ENCODE measurements around the gene TSHZ3. TPM values are rescaled to one million over a fixed set of nuclear protein-coding genes. Genes with fewer than 3 reads are reported as not detected.

Gene TSHZ3
- total RNA-seq, 1 donor from 2014 or later, result 21.2 TPM

- Mint-ChIP-seq H3K36me3 (peaks cover 15% of the 10 kb centered on the region), H3K27me3 (peaks cover 50% of the 10 kb centered on the region), H3K4me1 (ENCODE audit: unreplicated experiment) (peaks cover 59% of the 10 kb centered on the region), H3K9me3 (no peaks in the 10 kb centered on the region), H3K4me3 (no peak overlapping the region), H3K27ac (no peak overlapping the region)
- no peak for DNase-seq (ENCODE audit: extremely low spot score, unreplicated experiment)
- no peak for TF ChIP-seq CTCF (conservative IDR thresholded peaks at IDR 0.05)
These were observed 17.1 kb downstream of the TSHZ3 start for GRCh38 chr19:31332096-31332495.

GRCh38 chr19:31331536-31331935 is 17.7 kb downstream of the TSHZ3 start:
- Mint-ChIP-seq H3K27ac (no peak overlapping the region), H3K9me3 (no peaks in the 10 kb centered on the region), H3K4me1 (ENCODE audit: unreplicated experiment) (peaks cover 53% of the 10 kb centered on the region), H3K27me3 (peaks cover 46% of the 10 kb centered on the region), H3K4me3 (no peak overlapping the region), H3K36me3 (peaks cover 15% of the 10 kb centered on the region)
- DNase-seq (ENCODE audit: extremely low spot score, unreplicated experiment), result no peak
- TF ChIP-seq CTCF (conservative IDR thresholded peaks at IDR 0.05), result no peak

- no peaks in the 10 kb centered on the region for H3K9me3 Mint-ChIP-seq
- DNase-seq (ENCODE audit: extremely low spot score, unreplicated experiment), result no peak
- no peak overlapping the region for H3K27ac Mint-ChIP-seq
- no peak overlapping the region for H3K4me3 Mint-ChIP-seq
- TF ChIP-seq CTCF (conservative IDR thresholded peaks at IDR 0.05), result no peak
- H3K36me3 Mint-ChIP-seq, result peaks cover 10% of the 10 kb centered on the region
- peaks cover 39% of the 10 kb centered on the region for H3K27me3 Mint-ChIP-seq
- peaks cover 47% of the 10 kb centered on the region for H3K4me1 Mint-ChIP-seq (ENCODE audit: unreplicated experiment)
These were observed 18.5 kb downstream of the TSHZ3 start for GRCh38 chr19:31330761-31331160.

- H3K4me3 Mint-ChIP-seq, result no peak overlapping the region
- H3K27me3 Mint-ChIP-seq, result peaks cover 33% of the 10 kb centered on the region
- no peak for DNase-seq (ENCODE audit: extremely low spot score, unreplicated experiment)
- peaks cover 10% of the 10 kb centered on the region for H3K36me3 Mint-ChIP-seq
- no peak for TF ChIP-seq CTCF (conservative IDR thresholded peaks at IDR 0.05)
- H3K9me3 Mint-ChIP-seq, result no peaks in the 10 kb centered on the region
- H3K27ac Mint-ChIP-seq, result no peak overlapping the region
- H3K4me1 Mint-ChIP-seq (ENCODE audit: unreplicated experiment), result peaks cover 45% of the 10 kb centered on the region
These were observed 19.0 kb downstream of the TSHZ3 start for GRCh38 chr19:31330237-31330636.

- Mint-ChIP-seq H3K27ac (no peak overlapping the region), H3K9me3 (no peaks in the 10 kb centered on the region), H3K4me1 (ENCODE audit: unreplicated experiment) (peaks cover 41% of the 10 kb centered on the region), H3K4me3 (no peak overlapping the region), H3K36me3 (peaks cover 10% of the 10 kb centered on the region), H3K27me3 (peaks cover 29% of the 10 kb centered on the region)
- TF ChIP-seq CTCF (conservative IDR thresholded peaks at IDR 0.05), result no peak
- DNase-seq (ENCODE audit: extremely low spot score, unreplicated experiment), result no peak
These were observed 19.4 kb downstream of the TSHZ3 start for GRCh38 chr19:31329819-31330218.

GRCh38 chr19:31328238-31328637 is 21.0 kb downstream of the TSHZ3 start:
- no peak for DNase-seq (ENCODE audit: extremely low spot score, unreplicated experiment)
- no peak overlapping the region for H3K27ac Mint-ChIP-seq

More at GRCh38 chr19:31328238-31328637, 21.0 kb downstream of the TSHZ3 start:
- Mint-ChIP-seq H3K36me3 (peaks cover 5% of the 10 kb centered on the region), H3K4me3 (no peak overlapping the region), H3K9me3 (no peaks in the 10 kb centered on the region), H3K27me3 (peaks cover 21% of the 10 kb centered on the region), H3K4me1 (ENCODE audit: unreplicated experiment) (peaks cover 29% of the 10 kb centered on the region)
- no peak for TF ChIP-seq CTCF (conservative IDR thresholded peaks at IDR 0.05)

Measured in type B pancreatic cell (in vitro differentiated cells).